Tibial artery (tissue), 4 donors: ENCODE data around the gene C1orf21.

Experiments
- DNase-seq, 2 donors: peaks; one replicate each; pipeline ENCODE4 v3.0.0-alpha.2; 2019
- H3K27ac ChIP-seq, 2 donors: fragments of 200-600 bp; sonication (generic) in 1 of 2; 1 replicate in 1 of 2; 2 replicates in 1 of 2; pipeline ENCODE4 v1.5.1; 2018 to 2019; ENCODE audit warnings: mild to moderate bottlenecking in 1 of 2
- H3K27me3 ChIP-seq, 2 donors: fragments of 200-600 bp; sonication (generic) in 1 of 2; one replicate each; pipeline versions ENCODE4 v1.5.1 to v1.6.0; 2016 to 2019
- H3K36me3 ChIP-seq, 3 donors: fragments of 200-600 bp; sonication (generic) in 2 of 3; one replicate each; pipeline ENCODE4 v1.5.1; 2016 to 2019; ENCODE audit warnings: mild to moderate bottlenecking in 2 of 3
- H3K4me1 ChIP-seq, 4 donors: fragments of 200-600 bp; sonication (generic) in 2 of 4; 1 replicate in 3 of 4; 2 replicates in 1 of 4; pipeline ENCODE4 v1.5.1; 2016 to 2019
- H3K4me3 ChIP-seq, 2 donors: fragments of 200-600 bp; sonication (generic) in 1 of 2; 1 replicate in 1 of 2; 2 replicates in 1 of 2; pipeline ENCODE4 v1.5.1; 2018 to 2019; ENCODE audit warnings: mild to moderate bottlenecking in 2 of 2
- H3K9me3 ChIP-seq, 3 donors: fragments of 200-600 bp; sonication (generic) in 1 of 3; one replicate each; pipeline ENCODE4 v1.5.1; 2016 to 2019
- intact Hi-C: fragments of 100-400 bp; cut with DNase I; formaldehyde crosslinking; loops from one replicate; pipeline ENCODE4 v1.15.0; 2023; ENCODE audit warnings: low total_unique reads
- TF ChIP-seq, protein P1 (sequence below), 2 experiments: fragments of 200-600 bp in 1 of 2; fragments of 450-650 bp in 1 of 2; IDR thresholded peaks; one replicate each; pipeline ENCODE4 v1.5.1; 2017 to 2019; ENCODE audit warnings: antibody characterized with exemption in 2 of 2, mild to moderate bottlenecking in 1 of 2, moderate library complexity in 1 of 2

Gene C1orf21

DNA sequence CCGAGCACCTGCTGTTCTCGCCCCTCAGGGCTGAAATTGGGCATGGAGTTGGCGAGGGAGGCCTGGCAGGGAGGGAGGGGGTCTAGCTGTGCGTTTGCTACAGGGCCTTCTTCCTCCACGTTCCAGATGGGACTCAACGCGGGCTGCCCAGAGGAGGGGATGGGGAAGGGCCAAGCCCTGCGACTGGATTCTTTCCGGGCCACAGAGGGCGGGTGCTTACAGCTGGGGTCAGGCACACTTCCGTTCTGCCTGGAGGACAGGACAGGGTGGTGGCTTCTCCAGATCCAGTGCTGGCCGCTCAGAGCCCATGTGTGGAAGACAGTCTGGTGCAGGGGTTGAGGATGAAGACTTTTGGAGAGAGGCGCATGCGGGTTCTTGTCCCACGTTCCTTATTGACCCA is 277.8 kb downstream of the C1orf21 start:
- Histone ChIP-seq H3K4me1 (peaks cover 0 to 12% (median 7%) of the 10 kb centered on the region in 4 donors), H3K9me3 (no peaks in the 10 kb centered on the region), H3K36me3 (no peaks in the 10 kb centered on the region), H3K4me3 (no peak overlapping the region), H3K27me3 (peaks cover 0 to 6% of the 10 kb centered on the region in 2 donors), H3K27ac (no peak overlapping the region)
- no peak for DNase-seq
- intact Hi-C loops = loop anchor here (5.0 to 10.0 kb wide), 4 partner anchors 180 to 587 kb away; partner anchors contain the start of gene C1orf21
- TF ChIP-seq, protein P1, sequence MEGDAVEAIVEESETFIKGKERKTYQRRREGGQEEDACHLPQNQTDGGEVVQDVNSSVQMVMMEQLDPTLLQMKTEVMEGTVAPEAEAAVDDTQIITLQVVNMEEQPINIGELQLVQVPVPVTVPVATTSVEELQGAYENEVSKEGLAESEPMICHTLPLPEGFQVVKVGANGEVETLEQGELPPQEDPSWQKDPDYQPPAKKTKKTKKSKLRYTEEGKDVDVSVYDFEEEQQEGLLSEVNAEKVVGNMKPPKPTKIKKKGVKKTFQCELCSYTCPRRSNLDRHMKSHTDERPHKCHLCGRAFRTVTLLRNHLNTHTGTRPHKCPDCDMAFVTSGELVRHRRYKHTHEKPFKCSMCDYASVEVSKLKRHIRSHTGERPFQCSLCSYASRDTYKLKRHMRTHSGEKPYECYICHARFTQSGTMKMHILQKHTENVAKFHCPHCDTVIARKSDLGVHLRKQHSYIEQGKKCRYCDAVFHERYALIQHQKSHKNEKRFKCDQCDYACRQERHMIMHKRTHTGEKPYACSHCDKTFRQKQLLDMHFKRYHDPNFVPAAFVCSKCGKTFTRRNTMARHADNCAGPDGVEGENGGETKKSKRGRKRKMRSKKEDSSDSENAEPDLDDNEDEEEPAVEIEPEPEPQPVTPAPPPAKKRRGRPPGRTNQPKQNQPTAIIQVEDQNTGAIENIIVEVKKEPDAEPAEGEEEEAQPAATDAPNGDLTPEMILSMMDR (IDR thresholded peaks at IDR 0.05) = no peak

DNA sequence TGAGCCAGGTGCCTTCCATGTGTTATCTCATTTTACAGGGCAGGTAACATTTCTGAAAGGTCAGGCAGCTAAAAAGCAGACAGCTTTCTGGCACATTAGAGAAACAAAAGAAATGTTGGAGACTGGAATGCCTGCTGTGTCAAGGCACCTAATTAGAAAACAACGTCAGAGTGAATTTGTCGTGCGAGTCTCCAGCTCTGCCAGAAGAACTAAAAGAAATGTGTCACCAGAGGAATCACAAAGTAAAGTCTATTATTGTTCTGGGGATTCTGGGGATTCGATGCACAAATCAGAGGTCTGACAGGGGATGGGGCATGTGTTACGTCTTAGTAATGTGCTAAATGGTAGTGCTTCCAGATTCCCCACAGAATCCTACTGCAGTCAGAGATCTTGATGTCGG is 278.5 kb downstream of the C1orf21 start:
- intact Hi-C loops = loop anchor here (10.0 kb wide), 3 partner anchors 181 to 441 kb away; partner anchors contain the start of gene C1orf21
- no peaks in the 10 kb centered on the region for H3K36me3 ChIP-seq
- H3K27me3 ChIP-seq = peaks cover 0 to 6% of the 10 kb centered on the region in 2 donors

DNA sequence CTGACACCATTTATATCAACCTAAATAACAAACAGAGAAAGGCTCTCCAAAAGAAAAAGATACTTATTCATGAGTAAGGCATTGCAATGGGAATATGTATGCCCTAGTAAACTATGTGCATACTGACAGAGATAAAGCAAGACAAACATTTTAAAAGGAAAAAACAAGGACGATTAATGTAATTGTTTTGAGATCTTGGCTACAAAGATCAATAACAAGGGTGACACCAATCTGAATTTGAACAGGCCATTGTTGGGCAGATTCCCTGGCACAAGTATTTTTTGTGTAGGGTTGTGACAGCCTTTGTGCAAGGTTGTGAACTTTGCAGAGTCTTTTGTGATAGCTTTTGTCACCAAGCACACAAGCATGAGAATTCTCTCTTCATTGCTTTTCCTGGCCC is 282.6 kb downstream of the C1orf21 start:
- H3K27ac ChIP-seq = no peak overlapping the region
- no peaks in the 10 kb centered on the region for H3K36me3 ChIP-seq
- TF ChIP-seq, protein P1 (IDR thresholded peaks at IDR 0.05) = no peak
- no peak overlapping the region for H3K4me3 ChIP-seq
- H3K4me1 ChIP-seq = peaks cover 0 to 2% (median under 1%) of the 10 kb centered on the region in 4 donors
- no peaks in the 10 kb centered on the region for H3K9me3 ChIP-seq
- intact Hi-C loops = loop anchor here (10.0 kb wide), 3 partner anchors 185 to 445 kb away; partner anchors contain the start of gene C1orf21
- peaks cover 0 to 10% of the 10 kb centered on the region in 2 donors for H3K27me3 ChIP-seq
- DNase-seq = no peak

More for the DNA sequence above, 278.5 kb downstream of the C1orf21 start:
- Histone ChIP-seq H3K4me3 (no peak overlapping the region), H3K9me3 (no peaks in the 10 kb centered on the region), H3K27ac (no peak overlapping the region), H3K4me1 (peaks cover 0 to 12% (median 7%) of the 10 kb centered on the region in 4 donors)
- TF ChIP-seq, protein P1 (IDR thresholded peaks at IDR 0.05) = no peak
- no peak for DNase-seq

DNA sequence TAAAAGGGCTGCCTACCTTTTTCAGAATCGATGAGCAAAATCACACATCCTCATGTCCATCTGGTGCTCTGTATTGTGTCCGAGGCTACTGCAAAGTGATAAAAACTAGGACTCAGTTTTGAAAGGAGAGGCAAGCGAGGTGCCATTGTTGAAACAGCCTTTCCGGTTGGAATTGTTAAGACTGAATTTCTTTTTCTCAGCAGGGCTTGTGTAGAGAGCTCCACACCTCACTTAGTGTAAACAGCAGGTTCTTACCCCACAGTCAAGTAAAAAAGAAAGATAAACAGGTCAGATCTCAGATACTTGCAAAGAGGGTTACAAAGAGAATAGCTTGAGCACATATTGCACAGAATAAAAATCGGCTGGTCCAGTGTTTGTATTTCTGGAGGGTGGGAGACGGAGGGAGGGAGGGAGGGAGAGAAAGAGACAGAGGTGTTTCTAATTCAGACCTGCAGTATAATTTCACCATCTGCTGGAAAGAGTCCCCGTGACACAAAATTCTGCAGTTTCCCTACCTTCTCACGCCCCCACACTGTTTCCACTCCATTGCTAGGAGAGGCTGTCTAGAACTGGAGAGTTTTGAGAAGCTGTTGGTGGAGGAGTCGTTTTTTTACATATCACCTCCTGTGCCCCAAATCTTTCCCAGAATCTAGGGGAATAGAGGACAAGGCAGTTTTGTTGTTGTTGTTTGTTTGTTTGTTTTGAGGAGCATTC is 285.3 kb downstream of the C1orf21 start:
- TF ChIP-seq, protein P1 (IDR thresholded peaks at IDR 0.05) = no peak
- Histone ChIP-seq H3K9me3 (no peaks in the 10 kb centered on the region), H3K4me3 (no peak overlapping the region), H3K4me1 (no peaks in the 10 kb centered on the region), H3K27ac (no peak overlapping the region), H3K27me3 (peaks cover 0 to 6% of the 10 kb centered on the region in 2 donors), H3K36me3 (no peaks in the 10 kb centered on the region)
- DNase-seq = no peak
- intact Hi-C loops = no loop called here

DNA sequence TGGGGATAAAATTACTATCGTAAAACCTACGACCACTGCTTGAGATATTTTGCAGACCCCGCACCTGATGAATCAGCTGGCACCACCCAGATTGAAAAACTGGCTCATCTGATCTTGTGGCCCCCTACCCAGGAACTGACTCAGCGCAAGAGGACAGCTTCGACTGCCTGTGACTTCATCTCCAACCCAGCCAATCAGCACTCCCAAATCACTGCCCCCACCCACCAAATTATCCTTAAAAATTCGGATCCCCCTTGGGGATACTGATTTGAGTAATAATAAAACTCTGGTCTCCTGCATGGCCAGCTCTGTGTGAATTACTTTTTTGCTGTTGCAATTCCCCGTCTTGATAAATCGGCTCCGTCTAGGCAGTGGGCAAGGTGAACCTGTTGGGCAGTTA is 286.5 kb downstream of the C1orf21 start:
- no peak for DNase-seq
- no peak overlapping the region for H3K27ac ChIP-seq
- TF ChIP-seq, protein P1 (IDR thresholded peaks at IDR 0.05) = no peak
- H3K9me3 ChIP-seq = no peaks in the 10 kb centered on the region
- H3K4me3 ChIP-seq = no peak overlapping the region
- H3K27me3 ChIP-seq = peaks cover 0 to 6% of the 10 kb centered on the region in 2 donors
- intact Hi-C loops = no loop called here
- no peaks in the 10 kb centered on the region for H3K36me3 ChIP-seq
- no peaks in the 10 kb centered on the region for H3K4me1 ChIP-seq
